Measurements from ENCODE around the gene SARNP.

The SARNP gene

DNA sequence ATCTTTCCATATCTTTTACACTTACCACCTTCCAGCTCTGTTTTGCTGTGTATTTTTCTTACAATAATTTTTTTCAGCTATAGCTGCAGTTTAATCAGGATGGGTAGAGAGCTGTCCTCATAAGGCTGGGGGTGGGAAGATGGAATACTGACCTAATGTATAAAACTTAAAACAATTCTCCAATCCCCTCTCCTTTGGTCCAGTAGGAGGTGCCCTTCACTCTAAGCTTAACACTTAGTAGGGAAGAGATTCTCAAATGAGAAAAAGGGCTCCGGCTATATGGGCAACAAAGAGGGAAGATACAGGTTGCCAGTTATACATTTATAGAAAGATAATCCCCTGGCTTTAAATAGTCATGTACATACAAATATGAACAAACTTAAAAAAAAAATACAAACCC lies 3.2 kb upstream of the SARNP start:
- DNase-seq (ENCODE audit: low read depth, low spot score): peak; percentile 27
- no peak overlapping the region for H3K4me3 ChIP-seq (ENCODE audit: low read depth, low read length)
- TF ChIP-seq, protein P1, sequence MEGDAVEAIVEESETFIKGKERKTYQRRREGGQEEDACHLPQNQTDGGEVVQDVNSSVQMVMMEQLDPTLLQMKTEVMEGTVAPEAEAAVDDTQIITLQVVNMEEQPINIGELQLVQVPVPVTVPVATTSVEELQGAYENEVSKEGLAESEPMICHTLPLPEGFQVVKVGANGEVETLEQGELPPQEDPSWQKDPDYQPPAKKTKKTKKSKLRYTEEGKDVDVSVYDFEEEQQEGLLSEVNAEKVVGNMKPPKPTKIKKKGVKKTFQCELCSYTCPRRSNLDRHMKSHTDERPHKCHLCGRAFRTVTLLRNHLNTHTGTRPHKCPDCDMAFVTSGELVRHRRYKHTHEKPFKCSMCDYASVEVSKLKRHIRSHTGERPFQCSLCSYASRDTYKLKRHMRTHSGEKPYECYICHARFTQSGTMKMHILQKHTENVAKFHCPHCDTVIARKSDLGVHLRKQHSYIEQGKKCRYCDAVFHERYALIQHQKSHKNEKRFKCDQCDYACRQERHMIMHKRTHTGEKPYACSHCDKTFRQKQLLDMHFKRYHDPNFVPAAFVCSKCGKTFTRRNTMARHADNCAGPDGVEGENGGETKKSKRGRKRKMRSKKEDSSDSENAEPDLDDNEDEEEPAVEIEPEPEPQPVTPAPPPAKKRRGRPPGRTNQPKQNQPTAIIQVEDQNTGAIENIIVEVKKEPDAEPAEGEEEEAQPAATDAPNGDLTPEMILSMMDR (IDR thresholded peaks at IDR 0.05; ENCODE audit: low read depth, low read length): peak; percentile 39
- in situ Hi-C loops (cut with HindIII; ENCODE audit: low sequenced_read_pairs): no loop called here

DNA sequence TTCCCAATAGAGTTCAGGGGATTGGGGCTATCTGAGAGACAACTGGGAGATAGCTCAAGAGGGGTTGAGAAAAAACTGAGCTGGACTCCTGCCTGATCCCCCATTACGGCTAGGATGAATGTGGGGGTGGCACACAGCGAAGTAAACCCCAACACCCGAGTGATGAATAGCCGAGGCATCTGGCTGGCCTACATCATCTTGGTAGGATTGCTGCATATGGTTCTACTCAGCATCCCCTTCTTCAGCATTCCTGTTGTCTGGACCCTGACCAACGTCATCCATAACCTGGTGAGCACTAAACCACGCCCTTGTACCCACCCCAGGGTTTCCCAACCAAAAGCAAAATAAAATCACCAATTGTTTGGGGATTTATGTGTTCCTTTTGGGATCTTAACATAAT lies 1.4 kb upstream of the SARNP start:
- in situ Hi-C loops (cut with HindIII; ENCODE audit: low sequenced_read_pairs): no loop called here
- TF ChIP-seq, protein P1 (IDR thresholded peaks at IDR 0.05; ENCODE audit: low read depth, low read length): no peak
- H3K4me3 ChIP-seq (ENCODE audit: low read depth, low read length): peak overlapping the region; percentile 91
- no peak for DNase-seq (ENCODE audit: low read depth, low spot score)

DNA sequence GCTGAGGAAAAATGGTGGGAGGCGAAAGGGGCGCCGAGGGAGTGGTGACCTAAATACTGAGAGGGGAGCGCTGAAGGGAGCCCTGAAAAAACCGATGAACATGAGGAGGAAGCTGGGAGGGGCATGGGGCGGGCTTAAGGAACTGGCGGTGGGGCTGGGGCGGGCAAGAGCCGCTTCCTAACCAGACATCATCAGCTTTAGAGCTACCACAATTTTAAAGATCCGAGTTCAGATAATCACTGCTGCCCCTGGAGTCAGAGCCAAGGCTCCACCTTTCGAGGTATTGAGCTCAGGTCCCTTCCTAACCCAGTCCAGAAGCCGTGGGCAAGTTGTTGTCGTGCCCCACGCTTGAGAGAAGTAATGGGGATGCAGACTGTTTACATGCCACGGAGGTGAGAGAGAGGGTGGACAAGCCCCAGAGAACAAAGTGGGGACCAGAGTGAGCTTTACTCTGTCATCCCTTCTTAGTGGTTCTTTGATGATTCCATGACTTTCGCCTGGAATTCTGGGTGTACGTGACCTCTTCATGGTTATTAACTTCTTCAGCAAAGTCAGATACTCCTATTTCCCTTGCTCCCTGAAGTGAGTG lies 710 bp upstream of the SARNP start:
- peak overlapping the region; percentile 91 for H3K4me3 ChIP-seq (ENCODE audit: low read depth, low read length)
- TF ChIP-seq, protein P1 (IDR thresholded peaks at IDR 0.05; ENCODE audit: low read depth, low read length): no peak
- in situ Hi-C loops (cut with HindIII; ENCODE audit: low sequenced_read_pairs): no loop called here
- peak; percentile 18 for DNase-seq (ENCODE audit: low read depth, low spot score)

DNA sequence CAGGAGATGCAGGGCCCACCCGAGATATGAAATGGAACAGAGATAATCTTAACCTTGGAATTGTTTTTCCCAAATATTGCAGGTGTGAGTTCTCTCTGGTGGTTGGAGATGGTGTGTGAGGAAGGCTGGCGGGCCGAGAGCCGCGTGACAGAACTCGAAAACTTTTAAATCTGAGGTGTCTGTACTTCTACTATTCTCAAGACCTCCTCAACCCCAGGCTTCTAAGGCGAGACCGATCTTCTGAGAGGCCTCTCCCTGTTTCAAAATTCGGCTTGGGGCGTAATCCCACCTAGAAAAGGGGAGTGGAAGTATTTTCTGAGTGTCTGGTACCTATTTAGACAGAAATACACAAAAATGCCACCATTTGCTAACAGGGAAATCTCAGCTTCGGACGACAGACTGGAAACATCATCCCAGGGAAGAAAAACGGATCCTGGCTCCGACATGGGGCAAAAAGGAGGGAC lies 611 bp downstream of the SARNP start:
- in situ Hi-C loops (cut with HindIII; ENCODE audit: low sequenced_read_pairs): no loop called here
- TF ChIP-seq, protein P1 (IDR thresholded peaks at IDR 0.05; ENCODE audit: low read depth, low read length): no peak
- DNase-seq (ENCODE audit: low read depth, low spot score): no peak
- peak overlapping the region; percentile 91 for H3K4me3 ChIP-seq (ENCODE audit: low read depth, low read length)

DNA sequence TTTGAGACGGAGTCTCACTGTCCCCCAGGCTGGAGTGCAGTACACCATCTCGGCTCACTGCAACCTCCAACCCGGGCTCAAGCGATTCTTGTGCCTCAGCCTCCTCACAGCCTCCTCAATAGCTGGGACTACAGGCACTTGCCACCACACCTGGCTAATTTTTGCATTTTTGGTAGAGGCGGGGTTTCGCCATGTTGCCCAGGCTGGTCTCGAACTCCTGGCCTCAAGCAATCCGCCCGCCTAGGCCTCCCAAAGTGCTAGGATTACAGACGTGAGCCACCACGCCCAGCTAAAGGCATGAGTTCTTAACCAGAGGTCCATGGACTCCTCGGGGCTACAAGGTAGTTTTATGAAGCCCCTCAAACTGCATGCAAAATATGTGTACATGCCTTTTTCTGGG lies 2.1 kb downstream of the SARNP start:
- no peak overlapping the region for H3K4me3 ChIP-seq (ENCODE audit: low read depth, low read length)
- TF ChIP-seq, protein P1 (IDR thresholded peaks at IDR 0.05; ENCODE audit: low read depth, low read length): no peak
- no peak for DNase-seq (ENCODE audit: low read depth, low spot score)
- in situ Hi-C loops (cut with HindIII; ENCODE audit: low sequenced_read_pairs): no loop called here

DNA sequence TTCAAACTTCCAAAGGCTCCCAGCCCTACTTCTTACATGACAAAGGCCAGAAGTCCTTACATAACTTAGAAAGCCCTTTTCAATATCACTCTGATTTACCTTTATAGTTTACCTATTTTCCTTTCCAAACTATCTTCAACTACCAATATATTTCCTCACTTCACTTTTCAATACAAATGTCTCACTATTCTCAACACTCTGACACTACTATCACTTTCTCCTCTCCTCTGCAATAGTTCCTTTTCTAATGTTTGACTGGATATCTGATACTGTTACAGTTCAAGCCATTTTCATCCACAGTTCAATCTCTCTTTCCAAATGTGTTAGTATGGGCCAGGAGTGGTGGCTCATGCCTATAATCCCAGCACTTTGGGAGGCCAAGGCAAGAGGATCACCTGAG lies 3.3 kb downstream of the SARNP start:
- DNase-seq (ENCODE audit: low read depth, low spot score): no peak
- H3K4me3 ChIP-seq (ENCODE audit: low read depth, low read length): no peak overlapping the region
- TF ChIP-seq, protein P1 (IDR thresholded peaks at IDR 0.05; ENCODE audit: low read depth, low read length): no peak
- in situ Hi-C loops (cut with HindIII; ENCODE audit: low sequenced_read_pairs): no loop called here

Data from astrocyte of the spinal cord (primary cell).